AG08396 (cell line): ENCODE data around the gene ARSB.
"Not testable (repeated sequence)": the region's sequence is repeated elsewhere in the genome, so short reads cannot be mapped to it uniquely, and the experiment has no call there.

Experiments used
- DNase-seq: peaks from one replicate; pipeline ENCODE4 v3.0.0; 2012; ENCODE audit warnings: low spot score, mixed read lengths

Gene ARSB

GRCh38 chr5:78995521-78996007, 10.5 kb upstream of the ARSB start:
- no peak for DNase-seq

GRCh38 chr5:78993165-78993564, 8.1 kb upstream of the ARSB start:
- DNase-seq, result no peak

- DNase-seq, result no peak
These were observed 7.0 kb upstream of the ARSB start for GRCh38 chr5:78992146-78992545.

- DNase-seq, result no peak
These were observed 4.0 kb upstream of the ARSB start for GRCh38 chr5:78989080-78989479.

GRCh38 chr5:78985725-78986223, 664 bp upstream of the ARSB start:
- DNase-seq, result peak; percentile 49

- peak; percentile 96 for DNase-seq
These were observed 533 bp downstream of the ARSB start for GRCh38 chr5:78984439-78985115.

- peak; percentile 19 for DNase-seq
These were observed 1.3 kb downstream of the ARSB start for GRCh38 chr5:78983601-78984438.

- not testable (repeated sequence) for DNase-seq
These were observed 1.9 kb downstream of the ARSB start for GRCh38 chr5:78983194-78983593.

- DNase-seq, result no peak
These were observed 5.2 kb downstream of the ARSB start for GRCh38 chr5:78979909-78980308.

GRCh38 chr5:78979117-78979742, 5.9 kb downstream of the ARSB start:
- no peak for DNase-seq

GRCh38 chr5:78975035-78975434, 10.1 kb downstream of the ARSB start:
- no peak for DNase-seq

- no peak for DNase-seq
These were observed 10.5 kb downstream of the ARSB start for GRCh38 chr5:78974601-78975000.

- no peak for DNase-seq
These were observed 11.1 kb downstream of the ARSB start for GRCh38 chr5:78974011-78974410.

GRCh38 chr5:78972654-78973428, 12.3 kb downstream of the ARSB start:
- no peak for DNase-seq

GRCh38 chr5:78971998-78972397, 13.1 kb downstream of the ARSB start:
- no peak for DNase-seq

- DNase-seq, result no peak
These were observed 16.3 kb downstream of the ARSB start for GRCh38 chr5:78968781-78969180.

- DNase-seq, result peak; percentile 22
These were observed 20.2 kb downstream of the ARSB start for GRCh38 chr5:78964889-78965288.

GRCh38 chr5:78961743-78962142, 23.4 kb downstream of the ARSB start:
- DNase-seq, result no peak

- no peak for DNase-seq
These were observed 25.3 kb downstream of the ARSB start for GRCh38 chr5:78959767-78960166.

GRCh38 chr5:78958672-78959445, 26.3 kb downstream of the ARSB start:
- DNase-seq, result no peak

GRCh38 chr5:78956901-78957300, 28.2 kb downstream of the ARSB start:
- no peak for DNase-seq
